Cardiac fibroblast (primary cell): ENCODE results near the gene OR8B3.
"Not testable (repeated sequence)": the region's sequence is repeated elsewhere in the genome, so short reads cannot be mapped to it uniquely, and the experiment has no call there.

ENCODE experiments used
- DNase-seq, 2 donors: peaks; one replicate each; pipeline versions ENCODE4 v3.0.0 to v3.0.0-alpha.2; 2010; ENCODE audit warnings: low read depth in 2 of 2
- H3K4me3 ChIP-seq, 2 donors: replicated peaks in 1 of 2; 1 replicate in 1 of 2; 2 replicates in 1 of 2; pipeline ENCODE4 v1.5.1; 2011; ENCODE audit warnings: low read depth in 2 of 2, low read length in 2 of 2, mild to moderate bottlenecking in 2 of 2, moderate library complexity in 1 of 2
- TF ChIP-seq, protein P1 (sequence below): IDR thresholded peaks from one replicate; pipeline ENCODE4 v1.5.1; 2011; ENCODE audit warnings: low read depth, mild to moderate bottlenecking, low read length, inconsistent platforms

The OR8B3 gene

DNA sequence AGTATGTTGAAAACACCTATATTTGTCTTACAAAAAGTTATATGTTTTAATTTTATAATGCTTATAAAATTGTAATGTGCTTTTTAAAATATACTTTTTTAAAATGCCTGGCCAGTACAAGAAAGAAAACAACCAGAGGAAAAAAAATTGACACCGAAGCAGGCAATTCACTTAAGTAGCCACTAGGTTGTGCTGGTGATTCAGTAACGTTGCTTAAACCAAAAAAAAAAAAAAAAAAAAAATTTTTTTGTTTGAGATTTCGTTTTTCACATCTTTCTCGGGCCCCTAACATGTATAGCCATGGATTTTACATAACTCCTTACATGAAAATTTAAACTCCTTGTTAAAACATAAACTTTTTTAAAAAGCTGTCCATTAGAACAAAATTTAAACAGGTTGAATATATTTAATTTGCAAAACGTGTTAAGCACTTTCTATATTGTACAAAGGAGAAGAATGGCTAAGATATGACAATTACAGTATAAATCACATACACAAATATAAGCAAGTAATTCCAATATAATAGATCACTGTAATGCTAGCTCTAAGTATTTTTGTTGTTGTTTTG is 16.6 kb upstream of the OR8B3 start:
- TF ChIP-seq, protein P1, sequence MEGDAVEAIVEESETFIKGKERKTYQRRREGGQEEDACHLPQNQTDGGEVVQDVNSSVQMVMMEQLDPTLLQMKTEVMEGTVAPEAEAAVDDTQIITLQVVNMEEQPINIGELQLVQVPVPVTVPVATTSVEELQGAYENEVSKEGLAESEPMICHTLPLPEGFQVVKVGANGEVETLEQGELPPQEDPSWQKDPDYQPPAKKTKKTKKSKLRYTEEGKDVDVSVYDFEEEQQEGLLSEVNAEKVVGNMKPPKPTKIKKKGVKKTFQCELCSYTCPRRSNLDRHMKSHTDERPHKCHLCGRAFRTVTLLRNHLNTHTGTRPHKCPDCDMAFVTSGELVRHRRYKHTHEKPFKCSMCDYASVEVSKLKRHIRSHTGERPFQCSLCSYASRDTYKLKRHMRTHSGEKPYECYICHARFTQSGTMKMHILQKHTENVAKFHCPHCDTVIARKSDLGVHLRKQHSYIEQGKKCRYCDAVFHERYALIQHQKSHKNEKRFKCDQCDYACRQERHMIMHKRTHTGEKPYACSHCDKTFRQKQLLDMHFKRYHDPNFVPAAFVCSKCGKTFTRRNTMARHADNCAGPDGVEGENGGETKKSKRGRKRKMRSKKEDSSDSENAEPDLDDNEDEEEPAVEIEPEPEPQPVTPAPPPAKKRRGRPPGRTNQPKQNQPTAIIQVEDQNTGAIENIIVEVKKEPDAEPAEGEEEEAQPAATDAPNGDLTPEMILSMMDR, result peak; percentile 71
- DNase-seq, result peak; percentile 74 to 80
- H3K4me3 ChIP-seq, result no peak overlapping the region

DNA sequence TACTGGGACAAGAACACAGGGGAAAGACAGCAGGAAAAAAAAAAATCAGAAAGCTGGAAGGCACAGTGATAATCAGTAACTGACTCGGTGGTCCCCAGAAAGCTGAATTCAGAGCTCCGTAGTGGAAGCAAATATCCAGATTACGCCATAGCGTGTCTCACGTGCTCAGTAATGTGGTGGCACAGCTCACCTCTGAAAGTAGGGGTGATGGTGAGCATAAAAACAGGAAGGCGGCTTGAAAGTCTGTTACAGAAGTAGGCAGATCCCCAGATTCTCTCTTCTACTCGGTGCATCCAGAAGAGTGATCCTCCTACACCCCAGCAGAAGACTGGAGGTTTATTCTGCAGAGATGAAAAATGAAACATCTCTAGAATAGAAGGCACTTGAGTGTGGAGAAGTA is 11.1 kb upstream of the OR8B3 start:
- DNase-seq, result no peak
- TF ChIP-seq, protein P1, result no peak
- no peak overlapping the region for H3K4me3 ChIP-seq

- H3K4me3 ChIP-seq, result no peak overlapping the region
- peak in 1 of 2 donors; percentile 24 for DNase-seq
- TF ChIP-seq, protein P1, result no peak
These were observed 6.8 kb upstream of the OR8B3 start for GRCh38 chr11:124405581-124405980.

GRCh38 chr11:124403186-124403585 is 4.4 kb upstream of the OR8B3 start:
- not testable (repeated sequence) for H3K4me3 ChIP-seq, DNase-seq

DNA sequence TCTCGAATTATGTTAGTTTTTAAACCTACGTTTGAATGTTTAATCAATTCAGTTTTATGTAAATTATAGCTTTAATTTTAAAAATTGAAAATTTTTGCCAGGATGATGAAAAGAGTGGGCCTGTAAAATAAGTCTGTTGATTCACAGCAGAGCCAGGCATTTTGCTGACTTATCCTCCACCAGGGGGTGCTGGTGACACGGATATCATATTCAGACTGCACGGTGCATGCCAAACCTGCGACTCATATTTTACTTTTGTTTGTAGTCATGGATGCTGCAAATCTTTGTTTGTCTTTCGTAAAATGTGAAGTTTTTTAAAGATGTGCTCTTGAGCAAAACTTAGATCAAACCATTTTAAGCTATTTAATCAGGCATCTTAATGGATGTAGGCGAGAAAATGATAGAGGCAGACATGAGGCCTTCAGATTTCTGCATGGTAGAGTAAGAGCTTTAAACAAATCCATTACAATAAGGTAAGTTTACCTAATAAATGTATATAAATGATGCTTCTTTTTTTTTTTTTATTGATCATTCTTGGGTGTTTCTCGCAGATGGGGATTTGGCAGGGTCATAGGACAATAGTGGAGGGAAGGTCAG is 3.6 kb upstream of the OR8B3 start:
- H3K4me3 ChIP-seq, result no peak overlapping the region
- DNase-seq, result peak; percentile 90 to 96
- TF ChIP-seq, protein P1, result peak; percentile 83

DNA sequence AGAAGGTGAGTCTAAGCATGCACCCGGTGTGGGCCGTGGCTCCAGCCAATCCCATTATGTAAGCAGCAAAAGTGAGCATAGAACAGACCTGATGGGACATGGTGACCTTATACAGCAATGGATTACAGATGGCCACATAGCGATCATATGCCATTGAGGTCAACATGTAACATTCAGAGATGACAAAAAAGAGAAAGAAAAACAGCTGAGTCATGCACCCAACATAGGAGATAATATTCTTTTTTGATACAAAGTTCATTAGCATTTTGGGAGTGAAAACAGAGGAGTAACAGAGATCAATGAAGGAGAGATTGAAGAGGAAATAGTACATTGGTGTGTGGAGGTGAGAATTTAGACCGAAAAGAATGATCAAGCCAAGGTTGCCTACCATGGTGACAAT is 2.0 kb downstream of the OR8B3 start:
- not testable (repeated sequence) for DNase-seq, H3K4me3 ChIP-seq

- TF ChIP-seq, protein P1, result no peak
- peak; percentile 5 to 52 for DNase-seq
- no peak overlapping the region for H3K4me3 ChIP-seq
These were observed 4.4 kb downstream of the OR8B3 start for GRCh38 chr11:124394408-124394807.

DNA sequence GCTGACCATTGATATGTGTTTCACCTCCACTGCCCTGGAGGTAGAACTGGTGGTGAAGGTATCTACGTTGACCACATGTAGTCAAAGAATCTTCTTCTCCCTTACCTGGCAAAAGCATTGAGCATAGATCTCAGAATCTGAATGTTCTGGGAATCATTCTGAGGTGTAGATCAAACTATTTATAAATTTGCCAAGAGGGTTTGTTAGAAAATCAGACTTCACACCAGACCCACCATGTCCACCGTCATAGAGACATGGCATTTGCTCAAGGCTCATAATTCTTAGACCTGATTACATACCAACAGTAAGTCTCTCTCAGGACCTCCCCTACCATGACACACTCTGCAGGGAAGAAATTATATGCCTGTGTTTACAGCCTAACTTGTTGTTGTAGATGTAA is 14.4 kb downstream of the OR8B3 start, which contains the start of gene OR8B2:
OR8B2 (minus strand) TSS at position 101 of the 400 bp plus-strand sequence. CDS start 1,156 bp downstream, outside the sequence.
- TF ChIP-seq, protein P1, result no peak
- H3K4me3 ChIP-seq, result no peak within 1 kb of the TSS

GRCh38 chr11:124382857-124383256 is 16.0 kb downstream of the OR8B3 start:
- not testable (repeated sequence) for H3K4me3 ChIP-seq, DNase-seq

More for the DNA sequence above, 14.4 kb downstream of the OR8B3 start, which contains the start of gene OR8B2:
- DNase-seq, result no peak
